ENCODE measurements around the gene ZFYVE28. TPM values are rescaled to one million over a fixed set of nuclear protein-coding genes. Genes with fewer than 3 reads are reported as not detected.
"Not testable (repeated sequence)": the region's sequence is repeated elsewhere in the genome, so short reads cannot be mapped to it uniquely, and the experiment has no call there.

Gene ZFYVE28
- 3.7 TPM for total RNA-seq

GRCh38 chr4:2417765-2418649, at the start of gene ZFYVE28:
Gene ZFYVE28, minus strand, starts transcription at chr4:2418645. Its CDS starts 322 bp downstream, at chr4:2418323.
- FAIRE-seq = no peak
- DNase-seq (ENCODE audit: low spot score in 2 of 2) = peak in 1 of 2 donors; percentile 51

DNA sequence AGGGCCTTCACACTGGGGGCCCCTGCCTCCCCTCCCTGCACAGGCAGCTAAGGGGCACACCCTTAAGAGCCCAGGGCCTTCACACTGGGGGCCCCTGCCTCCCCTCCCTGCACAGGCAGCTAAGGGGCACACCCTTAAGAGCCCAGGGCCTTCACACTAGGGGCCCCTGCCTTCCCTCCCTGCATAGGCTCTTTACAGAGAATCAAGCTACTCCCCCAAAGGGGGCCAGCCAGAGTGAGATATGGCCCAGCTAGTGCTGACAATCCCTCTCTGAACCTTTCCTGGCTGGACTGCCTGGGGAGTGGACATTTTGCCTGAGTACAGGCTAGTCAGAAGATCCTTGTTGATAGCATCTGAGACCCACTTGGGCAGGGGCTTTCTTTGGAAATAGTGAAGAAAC, 47.1 kb upstream of the ZFYVE28 start:
- not testable (repeated sequence) for DNase-seq (ENCODE audit: low spot score in 2 of 2); FAIRE-seq

GRCh38 chr4:2465032-2465431, 46.6 kb upstream of the ZFYVE28 start:
- DNase-seq (ENCODE audit: low spot score in 2 of 2) (no peak), FAIRE-seq (no peak)

DNA sequence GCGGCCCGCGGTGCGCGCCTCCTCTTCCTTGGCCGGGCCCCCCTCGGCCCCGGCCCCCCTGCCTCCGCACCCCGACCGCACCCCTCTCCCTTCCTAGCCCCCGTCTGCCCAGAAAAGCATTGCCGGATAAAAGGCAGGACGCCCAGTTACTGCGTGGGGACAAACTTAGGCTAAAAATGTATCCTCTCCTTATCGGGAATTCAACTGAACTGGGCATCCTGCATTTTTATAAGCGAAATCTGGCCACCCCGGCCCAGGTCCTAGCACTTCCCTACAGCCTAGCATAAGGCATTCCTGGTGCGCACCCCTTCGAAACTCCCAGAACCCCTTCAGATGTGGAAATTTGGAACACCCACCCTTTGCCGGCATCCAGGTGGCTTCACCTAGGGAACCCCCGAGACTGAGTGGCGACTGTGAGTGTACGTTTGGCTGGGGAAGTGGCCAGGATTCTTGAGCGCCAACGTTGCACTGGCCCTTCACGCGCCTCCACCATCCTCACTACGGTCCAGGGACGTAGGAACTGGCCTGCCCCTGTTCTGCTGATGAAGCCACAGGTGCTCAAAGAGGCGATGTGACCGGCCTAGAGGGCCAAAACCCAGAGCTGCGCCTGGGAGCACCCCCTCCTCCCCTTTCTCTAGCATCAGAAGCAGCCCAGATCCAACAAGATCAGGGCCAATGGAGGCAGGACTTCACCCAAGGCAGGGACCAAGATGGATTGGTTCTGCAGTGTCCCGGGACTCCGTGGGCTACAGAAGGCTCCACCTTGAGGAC, 44.7 kb upstream of the ZFYVE28 start:
- FAIRE-seq = no peak

DNA sequence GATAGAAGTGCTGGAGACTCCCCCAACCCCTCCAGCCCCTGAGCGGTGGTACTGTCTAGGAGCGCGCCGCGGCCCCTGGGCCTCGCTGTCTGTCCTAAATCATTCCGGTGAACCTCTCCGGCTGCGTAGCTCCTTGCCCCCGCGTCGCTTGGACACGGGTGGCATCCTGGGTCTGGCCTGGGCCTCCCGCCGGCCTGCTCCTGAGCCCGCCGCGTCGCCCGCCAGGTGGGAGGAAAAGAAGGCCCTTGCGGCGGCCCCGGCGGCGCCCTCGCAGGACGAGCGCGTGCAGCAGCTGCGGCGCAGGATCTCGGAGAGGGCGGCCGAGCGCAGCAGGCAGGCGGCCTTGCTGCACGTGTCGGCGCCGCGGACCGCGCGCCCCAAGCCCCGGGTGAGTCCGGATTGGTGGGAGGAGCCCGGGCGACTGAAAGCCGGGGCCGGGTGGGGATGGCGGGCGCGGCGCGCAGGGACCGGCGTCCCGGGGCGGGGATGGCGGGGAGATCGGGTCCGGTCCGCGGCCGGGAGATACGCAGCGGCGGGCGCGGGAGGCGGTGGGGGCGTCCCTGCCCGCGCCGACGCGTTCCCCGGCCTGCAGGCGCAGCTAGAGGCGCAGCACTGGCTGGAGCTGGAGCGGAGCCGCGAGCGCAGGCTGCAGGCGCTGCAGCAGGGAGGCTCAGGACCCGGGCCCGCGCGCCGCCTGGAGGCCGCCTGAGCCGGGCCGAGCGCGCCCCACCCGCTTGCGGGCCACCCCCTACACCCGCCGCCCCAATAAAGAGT, 44.0 kb upstream of the ZFYVE28 start:
- peak; percentile 86 to 88 for DNase-seq (ENCODE audit: low spot score in 2 of 2)
- no peak for FAIRE-seq

More for the DNA sequence above, 44.7 kb upstream of the ZFYVE28 start:
- DNase-seq (ENCODE audit: low spot score in 2 of 2) = no peak

- no peak for FAIRE-seq
Measured at GRCh38 chr4:2461246-2461960, 43.0 kb upstream of the ZFYVE28 start.

GRCh38 chr4:2459589-2460349, 41.3 kb upstream of the ZFYVE28 start:
- DNase-seq (ENCODE audit: low spot score in 2 of 2) (no peak), FAIRE-seq (no peak)

More at GRCh38 chr4:2461246-2461960, 43.0 kb upstream of the ZFYVE28 start:
- DNase-seq (ENCODE audit: low spot score in 2 of 2) = no peak

- DNase-seq (ENCODE audit: low spot score in 2 of 2) (no peak), FAIRE-seq (no peak)
Measured at GRCh38 chr4:2458546-2459491, 40.4 kb upstream of the ZFYVE28 start.

DNA sequence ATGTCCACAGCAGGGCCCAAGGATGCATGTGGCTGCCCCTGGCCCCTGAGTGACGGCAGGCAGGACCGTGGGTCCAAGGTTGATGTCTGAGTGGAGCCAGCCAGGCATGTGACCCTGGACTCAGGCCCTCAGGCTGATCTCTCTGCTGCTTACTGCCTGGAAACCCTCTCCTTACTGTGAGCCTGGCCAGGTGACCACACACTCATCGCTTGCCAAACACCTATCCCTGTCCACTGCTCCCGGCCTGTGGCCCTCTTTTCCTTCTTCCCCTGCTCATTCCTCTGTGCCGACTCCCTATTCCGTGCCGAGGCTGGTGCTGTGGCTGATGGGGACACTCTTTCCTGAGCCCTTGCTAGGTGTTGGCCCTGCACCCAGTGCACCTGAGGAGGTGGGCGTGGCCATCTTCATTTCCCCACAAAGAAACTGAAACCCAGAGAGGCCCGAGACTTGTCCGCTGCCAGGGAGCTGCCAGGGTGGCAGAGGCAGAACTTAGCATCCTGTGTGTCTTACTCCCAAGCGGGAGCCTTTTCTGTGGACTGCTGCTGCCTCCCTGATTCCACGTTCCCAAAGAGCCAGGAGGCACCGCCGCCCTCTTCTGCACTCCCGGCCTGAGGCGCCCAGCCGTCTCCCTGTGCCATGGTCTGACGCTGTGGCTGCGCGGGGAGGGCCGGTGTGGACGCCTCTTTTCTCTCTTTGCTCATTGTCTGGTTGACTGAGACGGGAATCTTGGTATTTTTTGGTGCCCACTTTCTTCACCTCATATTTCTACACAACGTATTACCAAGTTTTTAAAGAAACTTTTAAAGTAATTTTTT, 39.2 kb upstream of the ZFYVE28 start:
- DNase-seq (ENCODE audit: low spot score in 2 of 2) (no peak), FAIRE-seq (no peak)

DNA sequence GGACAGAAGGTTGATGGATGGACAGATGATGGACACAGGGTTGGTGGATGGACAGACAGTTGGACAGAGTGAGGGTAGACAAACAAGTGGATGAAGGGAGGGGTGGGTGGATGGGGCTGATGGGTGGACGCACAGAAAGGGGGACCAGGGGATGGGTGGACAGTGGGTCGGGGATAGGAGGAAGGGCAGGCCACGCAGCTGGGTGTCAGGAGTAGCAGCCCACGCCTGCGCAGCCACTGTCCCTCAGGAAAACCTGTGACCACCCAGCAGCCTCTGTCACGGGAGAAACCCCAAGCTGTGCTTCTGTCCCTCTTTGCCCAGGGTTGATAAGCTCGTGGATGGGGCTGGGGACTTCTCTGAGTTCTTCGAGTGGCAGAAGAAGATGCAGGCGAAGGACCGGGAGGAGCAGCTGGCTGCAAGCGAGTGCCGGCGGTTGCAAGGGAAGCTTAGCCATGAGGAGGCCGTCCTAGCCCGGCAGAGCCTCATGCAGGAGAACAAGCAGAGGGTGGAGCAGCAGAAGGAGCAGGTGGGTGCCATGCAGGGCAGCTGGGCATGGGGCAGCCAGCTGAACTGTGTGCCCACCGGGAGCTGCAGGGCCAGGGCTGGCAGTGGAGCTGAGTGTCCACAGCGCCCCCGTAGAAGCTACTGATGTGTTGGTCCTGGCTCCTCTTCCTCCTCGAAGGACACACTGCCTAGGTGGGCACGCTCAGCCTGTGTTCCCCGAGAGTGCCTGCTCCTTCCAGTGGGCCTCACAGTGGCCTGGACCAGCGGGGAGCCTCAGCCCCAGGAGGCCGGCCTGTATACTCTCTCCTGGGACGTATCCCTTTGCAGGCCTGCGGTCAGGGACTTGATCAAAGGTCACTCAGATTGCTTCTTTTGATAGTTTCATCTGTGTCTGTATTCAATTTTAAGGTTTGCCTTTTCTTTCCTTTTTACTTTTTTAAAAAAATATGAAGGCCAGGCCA, 33.7 kb upstream of the ZFYVE28 start:
- DNase-seq (ENCODE audit: low spot score in 2 of 2) (no peak), FAIRE-seq (no peak)

GRCh38 chr4:2451036-2451520, 32.6 kb upstream of the ZFYVE28 start:
- DNase-seq (ENCODE audit: low spot score in 2 of 2) = no peak

DNA sequence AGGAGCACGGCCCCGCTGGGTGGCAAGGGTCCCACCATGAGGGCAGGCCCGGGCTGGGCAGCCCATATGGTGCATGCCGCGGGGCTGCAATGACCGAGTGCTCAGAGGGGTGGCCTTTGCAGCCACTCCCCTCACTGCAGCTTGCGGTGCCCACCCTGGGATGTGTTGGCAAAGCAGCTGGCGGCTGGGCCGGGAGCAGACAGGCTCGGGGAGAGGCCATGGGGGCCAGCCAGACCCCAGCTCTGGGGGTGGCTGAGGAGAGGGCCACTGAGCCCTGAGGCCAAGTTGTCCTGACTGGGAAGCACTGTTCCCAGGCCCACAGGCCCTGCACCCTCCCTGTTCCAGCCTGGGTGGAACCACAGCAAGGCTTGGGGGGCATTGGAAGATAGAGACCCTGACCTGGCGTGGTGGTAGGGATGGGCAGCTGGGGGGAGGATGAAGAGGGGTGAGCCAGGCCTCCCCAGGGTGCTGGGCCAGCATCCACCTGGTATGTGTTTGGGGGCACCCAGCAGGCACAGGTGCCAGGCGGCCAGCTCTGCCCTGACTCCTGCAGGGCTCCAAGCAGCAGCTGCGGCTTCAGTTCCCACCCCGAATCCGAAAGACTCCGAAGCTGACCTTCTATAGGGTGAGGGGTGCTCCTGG, 32.1 kb upstream of the ZFYVE28 start:
- no peak for DNase-seq (ENCODE audit: low spot score in 2 of 2)

More at GRCh38 chr4:2451036-2451520, 32.6 kb upstream of the ZFYVE28 start:
- no peak for FAIRE-seq

DNA sequence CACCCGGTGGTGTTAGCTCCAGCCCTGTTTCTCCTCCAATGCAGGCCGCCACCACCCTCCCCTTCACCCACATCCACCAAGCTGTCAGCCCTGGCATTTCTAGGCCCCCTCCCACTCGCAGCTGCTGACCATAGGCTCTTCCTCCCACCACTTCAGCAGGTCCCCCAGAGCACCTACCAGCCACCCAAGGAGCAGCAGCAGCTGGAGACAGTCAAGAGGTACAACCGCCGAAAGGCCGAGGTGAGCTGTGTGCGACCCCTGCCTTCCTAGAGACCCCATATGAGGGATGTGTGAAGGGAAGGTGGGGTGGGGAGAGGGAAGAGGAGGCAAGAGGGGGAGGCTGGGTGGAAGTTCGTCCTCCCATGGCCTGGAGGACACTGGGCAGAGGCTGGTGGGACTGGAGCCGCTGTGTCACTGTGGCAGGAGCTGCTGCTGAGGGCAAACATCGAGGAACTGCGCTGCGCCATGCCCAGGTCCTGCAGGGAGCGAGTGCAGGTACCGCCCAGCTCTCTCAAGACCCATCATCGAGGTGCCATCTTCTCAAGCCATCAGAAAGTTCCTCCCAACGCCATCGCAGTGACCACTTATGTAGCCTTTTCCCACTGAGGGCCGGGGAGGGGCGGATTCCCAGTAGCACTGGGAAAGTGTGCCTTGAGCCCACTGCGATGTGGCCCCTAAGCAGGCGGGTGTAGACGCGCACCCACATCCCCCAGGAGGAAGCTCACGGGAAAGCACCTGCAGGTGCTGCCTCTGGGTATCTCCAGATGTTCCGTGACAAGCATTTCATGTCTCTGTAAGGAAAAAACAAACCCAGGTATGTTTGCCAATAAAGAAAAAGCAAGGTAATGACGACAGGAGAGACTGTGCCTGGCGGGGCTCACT, 31.3 kb upstream of the ZFYVE28 start:
- DNase-seq (ENCODE audit: low spot score in 2 of 2) = no peak
- no peak for FAIRE-seq

More for the DNA sequence above, 32.1 kb upstream of the ZFYVE28 start:
- FAIRE-seq = no peak

- DNase-seq (ENCODE audit: low spot score in 2 of 2) (no peak), FAIRE-seq (no peak)
Measured at GRCh38 chr4:2449051-2449450, 30.6 kb upstream of the ZFYVE28 start.
